GM12878 (cell line): Measurements from ENCODE around the gene PPP2R5B. TPM values are rescaled to one million over a fixed set of nuclear protein-coding genes. Genes with fewer than 3 reads are reported as not detected.

Experiments
- BMI1 ChIP-seq: fragments of 450-650 bp; IDR thresholded peaks from 2 replicates; pipeline ENCODE4 v1.6.1; 2016; ENCODE audit warnings: mild to moderate bottlenecking, moderate library complexity, borderline replicate concordance
- CBX5 ChIP-seq: sonication (generic); IDR thresholded peaks from 2 replicates; pipeline ENCODE4 v1.6.1; 2016; ENCODE audit warnings: low read depth, moderate library complexity, mild to moderate bottlenecking, inconsistent platforms
- CEBPB ChIP-seq, 2 experiments: fragments of 150-350 bp in 1 of 2; IDR thresholded peaks; 2 replicates each; pipeline ENCODE4 v1.6.1; 2012 to 2014; ENCODE audit warnings: low read depth in 2 of 2, low read length in 2 of 2, borderline replicate concordance in 1 of 2, inconsistent platforms in 1 of 2
- E2F8 ChIP-seq: fragments of 450-650 bp; IDR thresholded peaks from 2 replicates; pipeline ENCODE4 v1.6.1; 2018; ENCODE audit warnings: mild to moderate bottlenecking, low read depth, moderate library complexity; ENCODE audit not compliant: partially characterized antibody
- EED ChIP-seq: sonication (generic); IDR thresholded peaks from 2 replicates; pipeline ENCODE4 v1.6.1; 2016; ENCODE audit warnings: antibody characterized with exemption, low read depth
- ETV6 ChIP-seq, 2 experiments: fragments of 450-650 bp in 1 of 2; IDR thresholded peaks in 1 of 2; conservative IDR thresholded peaks in 1 of 2; 2 replicates each; pipeline ENCODE4 v1.6.1; 2014; ENCODE audit warnings: antibody characterized with exemption in 1 of 2, borderline replicate concordance in 1 of 2, low read depth in 1 of 2, mild to moderate bottlenecking in 1 of 2, moderate library complexity in 1 of 2
- FOS ChIP-seq: IDR thresholded peaks from 3 replicates; pipeline ENCODE4 v1.6.1; 2011; ENCODE audit warnings: borderline replicate concordance; ENCODE audit not compliant: insufficient read length; ENCODE audit errors: extremely low read depth
- HDAC2 ChIP-seq: fragments of 200-600 bp; sonication (generic); IDR thresholded peaks from 2 replicates; pipeline ENCODE4 v1.6.1; 2017
- HDGF ChIP-seq: fragments of 450-650 bp; IDR thresholded peaks from 2 replicates; pipeline ENCODE4 v1.6.1; 2016; ENCODE audit warnings: antibody characterized with exemption
- JUNB ChIP-seq: IDR thresholded peaks from 2 replicates; pipeline ENCODE4 v1.6.1; 2016; ENCODE audit warnings: antibody characterized with exemption, mild to moderate bottlenecking
- KAT2A ChIP-seq: conservative IDR thresholded peaks from 2 replicates; pipeline ENCODE4 v1.6.1; 2011; ENCODE audit warnings: low read depth, low read length; ENCODE audit not compliant: control insufficient read depth
- MEF2A ChIP-seq: IDR thresholded peaks from 2 replicates; pipeline ENCODE4 v1.6.1; 2011; ENCODE audit warnings: low read depth, mild to moderate bottlenecking, low read length, moderate library complexity; ENCODE audit not compliant: insufficient read depth
- NFYA ChIP-seq: IDR thresholded peaks from 2 replicates; pipeline ENCODE4 v1.6.1; 2011; ENCODE audit warnings: low read depth, mild to moderate bottlenecking, low read length, improper control_type of control experiment, borderline replicate concordance
- PML ChIP-seq: IDR thresholded peaks from 2 replicates; pipeline ENCODE4 v1.6.1; 2012; ENCODE audit warnings: low read length, inconsistent platforms
- SUZ12 ChIP-seq: fragments of 200-600 bp; sonication (generic); IDR thresholded peaks from one replicate; pipeline ENCODE4 v1.6.1; 2018; ENCODE audit warnings: antibody characterized with exemption, mild to moderate bottlenecking; ENCODE audit not compliant: unreplicated experiment
- YY1 ChIP-seq: IDR thresholded peaks from 2 replicates; pipeline ENCODE4 v1.6.1; 2011; ENCODE audit warnings: low read depth, mild to moderate bottlenecking, low read length
- polyA plus RNA-seq, 11 experiments: library from polyadenylated mRNA; depleted of rRNA in 4 of 11; unstranded in 6 of 11; stranded (reverse) in 5 of 11; fragments of >200 nt; fragmentation: Nextera tagmentation in 4 of 11; fragmentation: Illumina TruSeq in 1 of 11; extraction: Ambion mirVana in 4 of 11; extraction: Trizol in 1 of 11; gene quantifications; 1 replicate in 1 of 11; 2 replicates in 10 of 11; pipeline versions ENCODE4 v1.2.1 to v1.2.3, GENCODE V29; 2011 to 2016; ENCODE audit warnings: inconsistent platforms in 2 of 11, missing spikeins in 2 of 11, low read depth in 1 of 11
- total RNA-seq, 4 experiments: library from RNA; depleted of rRNA in 3 of 4; stranded (reverse); fragments of >200 nt in 3 of 4; fragmentation: Illumina TruSeq in 1 of 4; extraction: Trizol in 1 of 4; gene quantifications; 2 replicates each; pipeline versions ENCODE4 v1.2.1 to v1.2.3, GENCODE V29; 2013 to 2021
- TF ChIP-seq, protein P1 (sequence below): fragments of 450-650 bp; IDR thresholded peaks from 2 replicates; pipeline ENCODE4 v1.6.1; 2014; ENCODE audit warnings: mild to moderate bottlenecking
- TF ChIP-seq, protein P2 (sequence below): fragments of 450-650 bp; formaldehyde crosslinking; IDR thresholded peaks from 2 replicates; pipeline ENCODE4 v1.4.0; 2022; ENCODE audit warnings: mild to moderate bottlenecking, moderate library complexity
- TF ChIP-seq, protein P3 (sequence below): fragments of 450-650 bp; IDR thresholded peaks from 2 replicates; pipeline ENCODE4 v1.6.1; 2017; ENCODE audit warnings: antibody characterized with exemption, mild to moderate bottlenecking, moderate library complexity

The PPP2R5B gene
- total and polyA plus RNA-seq, 10 of the 15 experiments (the other 5 are each of a cell fraction or from before 2014, with no cell fraction given): 0.08 to 6.7 (median 2.0) TPM

DNA sequence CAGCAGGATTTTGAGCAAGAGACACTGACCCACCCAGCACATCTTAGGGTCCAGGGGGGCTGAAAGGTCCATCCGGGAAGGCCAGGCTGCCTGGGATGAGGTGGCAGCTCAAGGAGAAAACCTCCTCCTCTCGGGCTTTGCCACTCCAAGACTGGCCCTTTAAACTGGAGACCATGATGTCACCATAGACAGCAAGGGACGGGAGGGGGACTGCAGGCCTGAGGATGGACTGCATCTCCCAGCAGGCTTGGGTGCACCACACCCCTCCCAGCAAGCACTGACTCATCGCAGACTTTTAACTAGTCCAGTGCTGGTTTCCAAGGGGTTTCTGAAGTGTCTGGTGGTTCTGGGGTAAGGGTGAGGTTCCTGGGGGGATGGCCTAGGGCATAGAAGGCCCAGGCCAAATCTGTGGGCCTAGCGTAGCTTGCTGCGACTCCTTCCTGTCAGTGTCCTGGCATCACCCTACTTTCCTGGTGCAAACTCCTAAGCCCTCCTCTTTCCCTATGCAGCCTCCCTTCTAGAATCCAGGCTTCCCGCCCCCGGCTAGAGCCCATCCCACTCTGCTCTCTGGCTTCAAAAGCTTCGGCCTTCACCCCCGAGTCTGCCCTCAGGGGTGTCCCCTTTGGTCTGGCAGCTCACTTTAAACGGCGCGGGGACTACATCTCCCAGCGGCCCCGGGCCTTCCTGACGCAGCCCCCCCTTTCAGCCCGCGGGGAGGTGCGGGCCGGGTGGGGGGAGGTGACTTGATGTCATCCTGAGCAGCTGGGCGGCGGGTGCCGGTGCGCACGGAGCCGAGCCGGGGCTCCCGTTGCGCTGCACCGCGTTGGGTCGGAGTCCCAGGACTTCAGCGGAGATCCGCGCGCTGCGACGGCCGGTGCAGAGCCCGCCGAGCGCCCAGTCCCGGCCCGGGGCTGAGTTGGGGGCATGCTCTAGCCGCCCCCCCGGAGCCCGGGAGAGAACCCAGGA, at the start of gene PPP2R5B (continued):
- TF ChIP-seq, protein P1, sequence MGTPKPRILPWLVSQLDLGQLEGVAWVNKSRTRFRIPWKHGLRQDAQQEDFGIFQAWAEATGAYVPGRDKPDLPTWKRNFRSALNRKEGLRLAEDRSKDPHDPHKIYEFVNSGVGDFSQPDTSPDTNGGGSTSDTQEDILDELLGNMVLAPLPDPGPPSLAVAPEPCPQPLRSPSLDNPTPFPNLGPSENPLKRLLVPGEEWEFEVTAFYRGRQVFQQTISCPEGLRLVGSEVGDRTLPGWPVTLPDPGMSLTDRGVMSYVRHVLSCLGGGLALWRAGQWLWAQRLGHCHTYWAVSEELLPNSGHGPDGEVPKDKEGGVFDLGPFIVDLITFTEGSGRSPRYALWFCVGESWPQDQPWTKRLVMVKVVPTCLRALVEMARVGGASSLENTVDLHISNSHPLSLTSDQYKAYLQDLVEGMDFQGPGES: no peak
- TF ChIP-seq, protein P2, sequence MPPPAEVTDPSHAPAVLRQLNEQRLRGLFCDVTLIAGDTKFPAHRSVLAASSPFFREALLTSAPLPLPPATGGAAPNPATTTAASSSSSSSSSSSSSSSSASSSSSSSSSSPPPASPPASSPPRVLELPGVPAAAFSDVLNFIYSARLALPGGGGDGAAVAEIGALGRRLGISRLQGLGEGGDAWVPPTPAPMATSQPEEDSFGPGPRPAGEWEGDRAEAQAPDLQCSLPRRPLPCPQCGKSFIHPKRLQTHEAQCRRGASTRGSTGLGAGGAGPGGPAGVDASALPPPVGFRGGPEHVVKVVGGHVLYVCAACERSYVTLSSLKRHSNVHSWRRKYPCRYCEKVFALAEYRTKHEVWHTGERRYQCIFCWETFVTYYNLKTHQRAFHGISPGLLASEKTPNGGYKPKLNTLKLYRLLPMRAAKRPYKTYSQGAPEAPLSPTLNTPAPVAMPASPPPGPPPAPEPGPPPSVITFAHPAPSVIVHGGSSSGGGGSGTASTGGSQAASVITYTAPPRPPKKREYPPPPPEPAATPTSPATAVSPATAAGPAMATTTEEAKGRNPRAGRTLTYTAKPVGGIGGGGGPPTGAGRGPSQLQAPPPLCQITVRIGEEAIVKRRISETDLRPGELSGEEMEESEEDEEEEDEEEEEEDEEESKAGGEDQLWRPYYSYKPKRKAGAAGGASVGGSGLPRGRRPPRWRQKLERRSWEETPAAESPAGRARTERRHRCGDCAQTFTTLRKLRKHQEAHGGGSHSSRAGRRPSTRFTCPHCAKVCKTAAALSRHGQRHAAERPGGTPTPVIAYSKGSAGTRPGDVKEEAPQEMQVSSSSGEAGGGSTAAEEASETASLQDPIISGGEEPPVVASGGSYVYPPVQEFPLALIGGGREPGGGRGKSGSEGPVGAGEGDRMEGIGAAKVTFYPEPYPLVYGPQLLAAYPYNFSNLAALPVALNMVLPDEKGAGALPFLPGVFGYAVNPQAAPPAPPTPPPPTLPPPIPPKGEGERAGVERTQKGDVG: no peak
- TF ChIP-seq EED (no peak), BMI1 (no peak), CEBPB (IDR thresholded peaks at IDR 0.05; ENCODE audit: borderline replicate concordance in 1 of 2, low read depth in 2 of 2, low read length in 2 of 2) (no peak), CBX5 (no peak), NFYA (no peak), E2F8 (no peak), SUZ12 (no peak), PML (no peak), HDAC2 (no peak), KAT2A (no peak), FOS (no peak), ETV6 (conservative IDR thresholded peaks at IDR 0.05 in 1 of 2, IDR thresholded peaks at IDR 0.05 in 1 of 2; ENCODE audit: borderline replicate concordance in 1 of 2, low read depth in 1 of 2) (no peak), HDGF (peak; percentile 71; the same call in 1 of the 2 replicates), MEF2A (no peak), YY1 (peak; percentile 82), JUNB (peak; percentile 44)
- TF ChIP-seq, protein P3, sequence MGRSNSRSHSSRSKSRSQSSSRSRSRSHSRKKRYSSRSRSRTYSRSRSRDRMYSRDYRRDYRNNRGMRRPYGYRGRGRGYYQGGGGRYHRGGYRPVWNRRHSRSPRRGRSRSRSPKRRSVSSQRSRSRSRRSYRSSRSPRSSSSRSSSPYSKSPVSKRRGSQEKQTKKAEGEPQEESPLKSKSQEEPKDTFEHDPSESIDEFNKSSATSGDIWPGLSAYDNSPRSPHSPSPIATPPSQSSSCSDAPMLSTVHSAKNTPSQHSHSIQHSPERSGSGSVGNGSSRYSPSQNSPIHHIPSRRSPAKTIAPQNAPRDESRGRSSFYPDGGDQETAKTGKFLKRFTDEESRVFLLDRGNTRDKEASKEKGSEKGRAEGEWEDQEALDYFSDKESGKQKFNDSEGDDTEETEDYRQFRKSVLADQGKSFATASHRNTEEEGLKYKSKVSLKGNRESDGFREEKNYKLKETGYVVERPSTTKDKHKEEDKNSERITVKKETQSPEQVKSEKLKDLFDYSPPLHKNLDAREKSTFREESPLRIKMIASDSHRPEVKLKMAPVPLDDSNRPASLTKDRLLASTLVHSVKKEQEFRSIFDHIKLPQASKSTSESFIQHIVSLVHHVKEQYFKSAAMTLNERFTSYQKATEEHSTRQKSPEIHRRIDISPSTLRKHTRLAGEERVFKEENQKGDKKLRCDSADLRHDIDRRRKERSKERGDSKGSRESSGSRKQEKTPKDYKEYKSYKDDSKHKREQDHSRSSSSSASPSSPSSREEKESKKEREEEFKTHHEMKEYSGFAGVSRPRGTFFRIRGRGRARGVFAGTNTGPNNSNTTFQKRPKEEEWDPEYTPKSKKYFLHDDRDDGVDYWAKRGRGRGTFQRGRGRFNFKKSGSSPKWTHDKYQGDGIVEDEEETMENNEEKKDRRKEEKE: no peak
